ENCODE measurements around the gene SRM.

DNA sequence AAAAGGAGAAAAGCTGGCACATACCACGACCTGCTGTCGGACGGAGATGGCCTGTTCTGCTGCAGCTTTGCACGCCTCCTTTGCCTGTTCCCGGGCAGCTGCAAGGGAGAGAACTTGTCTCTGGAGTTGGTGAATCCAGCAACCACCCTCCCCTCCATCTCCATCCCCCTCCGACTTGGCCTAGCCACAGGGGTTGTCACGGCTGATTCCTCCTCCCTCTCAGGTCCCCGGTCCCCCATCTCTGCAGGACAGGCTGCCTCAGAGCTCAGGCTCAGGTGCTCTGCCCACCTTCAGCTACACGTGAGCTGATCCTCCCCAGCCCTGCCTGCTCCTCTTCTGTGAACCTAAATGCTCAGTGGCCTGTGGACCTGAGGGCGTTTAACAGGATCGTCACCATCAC, 11.1 kb upstream of the SRM start:
- TF ChIP-seq, protein P1, sequence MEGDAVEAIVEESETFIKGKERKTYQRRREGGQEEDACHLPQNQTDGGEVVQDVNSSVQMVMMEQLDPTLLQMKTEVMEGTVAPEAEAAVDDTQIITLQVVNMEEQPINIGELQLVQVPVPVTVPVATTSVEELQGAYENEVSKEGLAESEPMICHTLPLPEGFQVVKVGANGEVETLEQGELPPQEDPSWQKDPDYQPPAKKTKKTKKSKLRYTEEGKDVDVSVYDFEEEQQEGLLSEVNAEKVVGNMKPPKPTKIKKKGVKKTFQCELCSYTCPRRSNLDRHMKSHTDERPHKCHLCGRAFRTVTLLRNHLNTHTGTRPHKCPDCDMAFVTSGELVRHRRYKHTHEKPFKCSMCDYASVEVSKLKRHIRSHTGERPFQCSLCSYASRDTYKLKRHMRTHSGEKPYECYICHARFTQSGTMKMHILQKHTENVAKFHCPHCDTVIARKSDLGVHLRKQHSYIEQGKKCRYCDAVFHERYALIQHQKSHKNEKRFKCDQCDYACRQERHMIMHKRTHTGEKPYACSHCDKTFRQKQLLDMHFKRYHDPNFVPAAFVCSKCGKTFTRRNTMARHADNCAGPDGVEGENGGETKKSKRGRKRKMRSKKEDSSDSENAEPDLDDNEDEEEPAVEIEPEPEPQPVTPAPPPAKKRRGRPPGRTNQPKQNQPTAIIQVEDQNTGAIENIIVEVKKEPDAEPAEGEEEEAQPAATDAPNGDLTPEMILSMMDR (IDR thresholded peaks at IDR 0.05; ENCODE audit: borderline replicate concordance, extremely low read depth, low read length, poor library complexity, severe bottlenecking): no peak
- TF ChIP-seq EZH2 (IDR thresholded peaks at IDR 0.05; ENCODE audit: borderline replicate concordance, low read depth, low read length, severe bottlenecking): no peak
